Right forelimb (tissue), 1 donor: ENCODE measurements around the gene IQGAP3.

Source experiments
- DNase-seq: peaks from one replicate; pipeline ENCODE4 v3.0.0-alpha.2; 2018

The IQGAP3 gene

DNA sequence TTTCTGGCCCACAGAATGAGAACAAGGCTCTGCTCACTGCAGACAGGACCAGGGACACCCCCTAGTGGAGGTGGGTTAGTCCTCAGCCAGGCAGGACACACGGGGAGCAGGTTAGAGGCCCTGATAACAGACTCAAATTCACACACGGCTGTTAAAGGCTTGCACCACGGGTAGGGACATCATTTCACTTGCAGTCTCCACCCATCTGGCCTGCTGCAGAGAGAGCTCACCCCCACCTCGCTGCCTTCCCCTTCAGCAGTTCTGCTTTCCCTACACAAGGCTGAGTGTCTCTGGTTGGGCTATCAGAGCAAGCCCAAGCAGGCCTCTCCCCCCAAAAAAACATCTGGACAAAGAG lies 92.4 kb downstream of the IQGAP3 start:
- DNase-seq, result no peak

DNA sequence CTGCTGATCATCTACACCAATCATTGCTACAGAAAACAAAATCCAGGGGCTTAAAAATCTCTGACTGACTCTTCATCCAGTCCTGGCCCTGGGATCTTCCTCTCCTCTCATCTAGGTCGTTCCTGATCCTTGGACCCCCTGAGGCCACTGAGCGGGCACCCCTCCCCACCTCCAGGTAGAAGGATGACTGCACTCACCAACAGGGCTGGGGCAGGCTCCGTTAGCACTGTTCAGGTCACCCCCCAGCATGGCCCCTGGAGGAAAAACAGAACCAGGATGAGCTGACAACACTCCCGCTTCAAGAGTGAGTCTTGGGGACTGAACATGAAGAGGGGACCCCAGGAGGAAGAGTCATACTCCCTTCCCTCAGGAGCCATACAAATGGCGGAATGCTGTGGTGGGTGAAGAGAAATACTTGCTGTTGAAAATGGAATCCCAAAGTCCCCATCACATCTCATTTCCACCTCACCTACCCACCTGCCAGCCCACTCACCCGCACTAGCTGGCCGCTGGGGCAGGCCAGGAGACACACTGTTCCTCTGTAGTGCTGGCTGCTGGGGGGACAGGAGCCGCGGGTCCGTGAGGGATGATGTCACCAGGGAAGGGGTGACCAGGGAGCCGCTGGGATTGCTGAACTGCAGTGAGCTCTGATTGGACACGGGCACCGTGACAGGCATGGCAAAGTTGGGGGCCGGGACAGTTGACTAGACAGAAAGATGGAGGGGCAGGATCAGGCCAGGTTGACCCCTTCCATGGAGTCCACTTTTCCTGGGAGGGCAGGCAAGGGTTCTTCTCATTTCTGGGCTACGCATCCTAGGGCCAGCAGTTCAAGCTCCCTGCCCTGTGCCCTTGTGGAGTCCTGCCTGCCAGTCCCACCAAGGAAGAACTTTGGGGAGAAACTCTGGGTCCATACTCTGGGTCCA lies 93.0 kb downstream of the IQGAP3 start:
- no peak for DNase-seq

DNA sequence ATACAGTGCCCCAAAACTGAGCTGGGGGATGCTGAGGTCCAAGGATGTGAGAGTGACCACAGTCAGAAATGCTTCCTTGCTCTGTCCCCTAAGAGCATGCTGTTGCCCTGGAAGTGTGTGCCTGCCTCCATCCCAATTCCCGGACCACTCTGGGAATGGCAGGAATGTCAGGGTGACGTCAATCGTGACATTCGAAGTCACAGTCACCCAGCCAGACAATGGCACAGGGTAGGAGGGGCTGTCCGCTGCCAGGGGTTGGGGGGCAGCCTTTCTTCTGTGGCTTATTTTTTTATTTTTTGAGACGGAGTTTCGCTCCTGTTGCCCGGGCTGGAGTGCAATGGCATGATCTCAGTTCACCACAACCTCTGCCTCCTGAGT lies 94.1 kb downstream of the IQGAP3 start:
- DNase-seq, result no peak

DNA sequence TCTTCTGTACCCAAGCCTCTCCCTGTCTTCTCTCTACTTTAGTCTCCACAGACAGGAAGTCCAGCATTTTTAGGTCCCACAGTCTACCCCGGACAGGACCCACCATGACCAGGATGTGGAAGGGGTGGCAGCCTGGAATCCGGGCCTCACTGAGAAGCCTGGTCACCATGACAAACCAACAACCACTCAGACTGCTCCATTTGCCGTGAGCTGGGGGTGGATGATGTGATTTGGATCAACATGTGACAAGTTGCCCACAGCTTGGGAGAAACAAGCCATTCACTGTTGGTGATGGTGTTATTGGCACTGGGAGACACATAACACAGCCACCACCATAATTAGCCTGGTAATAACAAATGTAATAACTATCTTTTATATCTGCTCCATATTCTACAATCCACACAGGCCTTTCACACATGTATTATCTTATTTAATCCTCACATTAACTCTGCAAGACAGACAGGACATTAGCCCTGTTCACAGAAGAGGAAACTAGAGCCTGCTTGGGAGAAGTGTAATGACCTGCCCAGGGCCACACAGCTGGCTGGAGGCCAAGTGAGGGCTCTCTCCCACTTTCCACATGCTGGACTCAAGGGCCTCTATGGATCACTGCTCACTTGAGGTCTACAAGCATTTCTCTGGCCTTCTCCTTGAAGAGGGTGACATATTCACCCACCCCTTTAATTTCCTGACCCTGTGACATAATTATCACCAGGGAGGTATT lies 94.7 kb downstream of the IQGAP3 start:
- no peak for DNase-seq

DNA sequence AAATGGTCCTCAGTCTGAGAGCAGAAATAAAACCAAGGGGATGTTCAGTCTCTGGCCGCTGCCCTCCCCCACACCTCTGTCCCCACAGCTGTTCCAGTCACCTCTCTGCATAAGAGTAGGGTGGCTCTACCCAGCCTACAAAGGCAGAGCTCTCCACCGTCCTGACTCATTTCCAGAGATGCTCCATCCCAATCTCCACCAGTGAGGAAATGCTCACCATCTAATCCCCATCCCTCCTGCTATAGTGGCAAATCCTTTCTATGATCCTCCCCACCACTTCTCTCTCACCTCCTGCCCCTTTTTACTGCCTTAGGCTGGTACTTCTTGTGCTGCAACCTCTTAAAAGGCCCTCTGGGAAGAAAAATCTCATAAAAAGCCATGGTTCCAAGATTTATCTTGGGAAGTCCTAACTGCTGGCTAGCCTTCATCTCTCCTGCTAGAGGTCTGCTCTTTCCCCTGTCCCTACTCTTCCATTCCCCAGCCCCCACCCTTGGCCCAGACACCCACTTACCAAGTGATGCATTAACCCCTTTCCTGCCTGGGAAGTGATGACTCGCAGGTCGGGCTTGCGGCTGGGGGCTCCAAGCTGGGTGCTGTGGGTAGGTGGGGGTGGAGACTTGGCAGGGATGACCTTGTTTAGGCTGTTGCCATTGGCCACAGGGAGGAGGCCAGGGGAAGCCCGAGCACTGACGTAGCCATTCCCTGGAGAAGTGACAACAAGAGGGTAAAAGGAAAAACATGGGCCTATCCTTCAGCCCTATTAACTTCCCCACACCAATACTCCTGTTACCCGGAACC lies 95.7 kb downstream of the IQGAP3 start:
- DNase-seq, result no peak

DNA sequence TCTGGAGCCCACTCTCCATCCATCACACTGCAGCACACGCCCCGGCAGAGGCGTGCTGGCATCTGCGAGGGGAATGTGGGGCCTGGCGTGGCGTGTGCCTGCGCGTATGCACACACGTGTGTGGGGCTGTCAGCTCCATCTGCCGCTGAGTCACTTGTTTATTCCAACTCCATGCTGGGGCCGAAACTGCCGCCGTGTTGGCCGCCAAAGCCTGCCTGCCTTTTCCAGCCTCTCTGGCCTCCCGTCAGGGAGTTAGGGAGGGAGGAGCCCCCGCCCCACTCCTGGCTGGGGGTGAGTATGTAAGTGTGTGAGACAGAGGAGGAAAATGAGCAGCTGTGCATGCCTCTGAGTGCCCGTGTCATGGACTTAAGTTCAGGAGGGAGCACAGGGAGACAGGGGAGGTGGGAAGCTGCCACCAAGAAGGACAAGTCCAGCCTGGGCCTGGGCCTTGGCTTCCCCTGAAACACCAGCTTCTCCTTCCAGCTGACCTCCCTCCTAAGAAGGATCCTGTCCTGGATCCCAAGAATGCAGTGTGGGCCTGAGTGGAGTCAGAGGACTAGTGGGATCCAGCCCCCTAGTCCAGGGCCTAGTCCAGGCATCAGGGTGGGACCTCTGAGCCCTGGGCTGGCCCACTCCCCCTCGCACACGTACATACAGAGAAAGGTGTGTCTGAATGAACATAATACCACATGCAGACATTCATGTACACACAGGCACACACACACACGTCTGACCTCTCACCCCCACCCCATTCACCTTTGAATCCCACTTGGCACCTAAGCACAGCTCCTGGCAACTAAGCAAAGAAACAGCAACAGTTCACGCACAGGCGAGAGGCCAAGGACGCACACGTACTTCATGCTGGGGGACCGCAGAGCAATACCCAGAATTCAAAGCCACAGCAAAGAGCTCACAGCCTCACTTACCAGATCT lies 96.5 kb downstream of the IQGAP3 start:
- DNase-seq, result no peak
